GM19467 (cell line): ENCODE data around the gene SLC2A6.

Experiments used
- ATAC-seq: cut with Tn5 transposase; IDR thresholded peaks from one replicate; pipeline ENCODE4 v1.9.1; 2021; ENCODE audit warnings: mild to moderate bottlenecking, moderate library complexity; ENCODE audit not compliant: unreplicated experiment

The SLC2A6 gene

GRCh38 chr9:133515615-133516255 lies 36.8 kb upstream of the SLC2A6 start:
- no peak for ATAC-seq

- ATAC-seq, result no peak
These were observed 36.3 kb upstream of the SLC2A6 start for GRCh38 chr9:133515240-133515610.

- no peak for ATAC-seq
These were observed 35.8 kb upstream of the SLC2A6 start for GRCh38 chr9:133514460-133515239.

GRCh38 chr9:133513214-133514100 lies 34.6 kb upstream of the SLC2A6 start:
- ATAC-seq, result no peak

GRCh38 chr9:133512253-133513213 lies 33.6 kb upstream of the SLC2A6 start:
- no peak for ATAC-seq

- ATAC-seq, result no peak
These were observed 32.7 kb upstream of the SLC2A6 start for GRCh38 chr9:133511607-133512006.

- ATAC-seq, result no peak
These were observed 32.1 kb upstream of the SLC2A6 start for GRCh38 chr9:133510926-133511505.

- no peak for ATAC-seq
These were observed 30.5 kb upstream of the SLC2A6 start for GRCh38 chr9:133509179-133510083.

GRCh38 chr9:133508046-133508445 lies 29.1 kb upstream of the SLC2A6 start:
- no peak for ATAC-seq

GRCh38 chr9:133507246-133507965 lies 28.5 kb upstream of the SLC2A6 start:
- ATAC-seq, result no peak

GRCh38 chr9:133506653-133507038 lies 27.7 kb upstream of the SLC2A6 start:
- ATAC-seq, result no peak

GRCh38 chr9:133505901-133506652 lies 27.2 kb upstream of the SLC2A6 start:
- ATAC-seq, result no peak

GRCh38 chr9:133505186-133505830 lies 26.4 kb upstream of the SLC2A6 start:
- no peak for ATAC-seq

GRCh38 chr9:133502112-133502511 lies 23.2 kb upstream of the SLC2A6 start:
- ATAC-seq, result no peak

- ATAC-seq, result no peak
These were observed 21.0 kb upstream of the SLC2A6 start for GRCh38 chr9:133499892-133500270.

GRCh38 chr9:133499132-133499891 lies 20.4 kb upstream of the SLC2A6 start:
- no peak for ATAC-seq
